Panc1 (cell line): ENCODE data around the gene CMTM7. TPM values are rescaled to one million over a fixed set of nuclear protein-coding genes. Genes with fewer than 3 reads are reported as not detected.

ENCODE experiments used
- ATAC-seq: fragments of 200-7000 bp; cut with Tn5 transposase; 2 replicates; pipeline ENCODE4 v1.9.1; 2020; ENCODE audit warnings: mild to moderate bottlenecking, moderate library complexity
- BruUV-seq: library from RNA; stranded (reverse); fragments of 400-500 nt; replicated peaks from 2 replicates; lab custom pipeline; 2021; lab: Mats Ljungman, UMichigan
- CTCF ChIA-PET: fragments of 300-600 bp; sonication (Branson Sonifier 250); formaldehyde crosslinking; loops from one replicate; lab custom pipeline; 2022; ENCODE audit warnings: antibody characterized with exemption; lab: Charles Lee
- POLR2A ChIA-PET: fragments of 300-600 bp; sonication (Branson Sonifier 250); formaldehyde crosslinking; loops from one replicate; lab custom pipeline; 2022; ENCODE audit warnings: antibody characterized with exemption; lab: Charles Lee
- DNase-seq: peaks from one replicate; pipeline ENCODE4 v3.0.0-alpha.2; 2010; ENCODE audit warnings: low read depth, low spot score
- H3K27ac ChIP-seq: 2 replicates; pipeline ENCODE4 v1.5.1; 2011; ENCODE audit warnings: mild to moderate bottlenecking, low read length, inconsistent platforms
- H3K27me3 ChIP-seq: fragments of 200-500 bp; sonication (Bioruptor generic); 2 replicates; pipeline ENCODE4 v1.6.0; 2014; ENCODE audit warnings: low read length, inconsistent platforms; ENCODE audit not compliant: control insufficient read depth, insufficient read depth
- H3K36me3 ChIP-seq: fragments of 200-500 bp; sonication (Bioruptor generic); 2 replicates; pipeline ENCODE4 v1.5.1; 2014; ENCODE audit warnings: inconsistent platforms, mild to moderate bottlenecking, low read length, moderate library complexity; ENCODE audit not compliant: control insufficient read depth, insufficient read depth
- H3K4me1 ChIP-seq: 2 replicates; pipeline ENCODE4 v1.5.1; 2011; ENCODE audit warnings: inconsistent platforms, mild to moderate bottlenecking, low read length, moderate library complexity; ENCODE audit not compliant: control insufficient read depth, insufficient read depth
- H3K4me3 ChIP-seq, 2 experiments: 2 replicates each; pipeline ENCODE4 v1.5.1; 2011 to 2012; ENCODE audit warnings: low read depth in 2 of 2, low read length in 2 of 2, mild to moderate bottlenecking in 2 of 2, inconsistent platforms in 1 of 2, moderate library complexity in 1 of 2
- H3K9me3 ChIP-seq: fragments of 200-500 bp; sonication (Bioruptor generic); 2 replicates; pipeline ENCODE4 v1.5.1; 2014; ENCODE audit warnings: low read depth, mild to moderate bottlenecking, inconsistent platforms, low read length, moderate library complexity; ENCODE audit not compliant: control insufficient read depth, insufficient read depth
- POLR2AphosphoS5 ChIP-seq: IDR thresholded peaks from 2 replicates; pipeline ENCODE4 v1.6.1; 2012; ENCODE audit warnings: mild to moderate bottlenecking, low read depth, low read length, moderate library complexity
- SIN3A ChIP-seq: IDR thresholded peaks from 2 replicates; pipeline ENCODE4 v1.6.1; 2012; ENCODE audit warnings: low read depth, mild to moderate bottlenecking, low read length, moderate library complexity, borderline replicate concordance; ENCODE audit not compliant: insufficient read depth
- TCF7L2 ChIP-seq: IDR thresholded peaks from 2 replicates; pipeline ENCODE4 v1.6.1; 2011; ENCODE audit warnings: mild to moderate bottlenecking, low read depth, low read length, inconsistent platforms
- in situ Hi-C: cut with HindIII; loops from 2 replicates; pipeline ENCODE4 v1.10.0; 2016; ENCODE audit warnings: low sequenced_read_pairs, low pct_unique_long_range_greater_than_20kb
- intact Hi-C: fragments of 100-400 bp; cut with micrococcal nuclease; formaldehyde crosslinking; loops from one replicate; pipeline ENCODE4 v1.10.0; 2022; ENCODE audit not compliant: unreplicated experiment
- total RNA-seq: library from RNA; stranded (reverse); gene quantifications from one replicate; pipeline ENCODE4 v1.2.1, GENCODE V29; 2021; ENCODE audit not compliant: unreplicated experiment
- TF ChIP-seq, protein P1 (sequence below), 2 experiments: IDR thresholded peaks; 2 replicates each; pipeline ENCODE4 v1.6.1; 2011 to 2012; ENCODE audit warnings: low read depth in 2 of 2, control low read depth in 1 of 2, low read length in 1 of 2, mild to moderate bottlenecking in 1 of 2, moderate library complexity in 1 of 2; ENCODE audit not compliant: insufficient read depth in 1 of 2
- TF ChIP-seq, protein P2 (sequence below): fragments of 450-650 bp; IDR thresholded peaks from 2 replicates; pipeline ENCODE4 v1.5.1; 2017; ENCODE audit warnings: mild to moderate bottlenecking

Gene CMTM7
- total RNA-seq, 1 experiment from 2014 or later: 43.5 TPM

DNA sequence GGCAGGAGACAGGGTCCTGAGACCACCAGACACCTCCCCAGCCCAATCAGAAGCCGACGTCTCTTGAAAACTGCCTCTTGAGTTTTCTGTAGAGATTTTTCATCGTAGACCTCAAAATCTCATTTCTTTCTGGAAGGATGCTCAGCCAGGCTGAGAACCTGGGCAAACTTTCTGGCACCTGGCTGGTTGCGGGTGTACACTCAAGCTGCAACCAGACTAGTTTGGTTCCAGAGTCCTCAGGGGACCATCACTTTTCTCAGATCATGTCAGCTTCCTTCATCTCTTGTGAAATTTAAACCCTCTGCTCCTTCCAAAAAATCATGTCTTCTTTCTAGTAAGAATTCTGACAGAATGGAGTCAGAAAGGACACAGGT is 45.1 kb downstream of the CMTM7 start:
- POLR2A ChIA-PET: interaction anchor here (0.7 kb wide), 1 partner anchor 510 kb away, joined by 4 read pairs; no protein-coding TSS in a partner anchor
- in situ Hi-C loops: no loop called here
- Histone ChIP-seq H3K4me3 (no peak overlapping the region), H3K27ac (no peak overlapping the region), H3K27me3 (no peaks in the 10 kb centered on the region), H3K9me3 (no peaks in the 10 kb centered on the region), H3K4me1 (no peaks in the 10 kb centered on the region), H3K36me3 (no peaks in the 10 kb centered on the region)
- no TSS peak for BruUV-seq
- DNase-seq: no peak
- TF ChIP-seq SIN3A (no peak), POLR2AphosphoS5 (no peak), TCF7L2 (no peak)
- TF ChIP-seq, protein P1, sequence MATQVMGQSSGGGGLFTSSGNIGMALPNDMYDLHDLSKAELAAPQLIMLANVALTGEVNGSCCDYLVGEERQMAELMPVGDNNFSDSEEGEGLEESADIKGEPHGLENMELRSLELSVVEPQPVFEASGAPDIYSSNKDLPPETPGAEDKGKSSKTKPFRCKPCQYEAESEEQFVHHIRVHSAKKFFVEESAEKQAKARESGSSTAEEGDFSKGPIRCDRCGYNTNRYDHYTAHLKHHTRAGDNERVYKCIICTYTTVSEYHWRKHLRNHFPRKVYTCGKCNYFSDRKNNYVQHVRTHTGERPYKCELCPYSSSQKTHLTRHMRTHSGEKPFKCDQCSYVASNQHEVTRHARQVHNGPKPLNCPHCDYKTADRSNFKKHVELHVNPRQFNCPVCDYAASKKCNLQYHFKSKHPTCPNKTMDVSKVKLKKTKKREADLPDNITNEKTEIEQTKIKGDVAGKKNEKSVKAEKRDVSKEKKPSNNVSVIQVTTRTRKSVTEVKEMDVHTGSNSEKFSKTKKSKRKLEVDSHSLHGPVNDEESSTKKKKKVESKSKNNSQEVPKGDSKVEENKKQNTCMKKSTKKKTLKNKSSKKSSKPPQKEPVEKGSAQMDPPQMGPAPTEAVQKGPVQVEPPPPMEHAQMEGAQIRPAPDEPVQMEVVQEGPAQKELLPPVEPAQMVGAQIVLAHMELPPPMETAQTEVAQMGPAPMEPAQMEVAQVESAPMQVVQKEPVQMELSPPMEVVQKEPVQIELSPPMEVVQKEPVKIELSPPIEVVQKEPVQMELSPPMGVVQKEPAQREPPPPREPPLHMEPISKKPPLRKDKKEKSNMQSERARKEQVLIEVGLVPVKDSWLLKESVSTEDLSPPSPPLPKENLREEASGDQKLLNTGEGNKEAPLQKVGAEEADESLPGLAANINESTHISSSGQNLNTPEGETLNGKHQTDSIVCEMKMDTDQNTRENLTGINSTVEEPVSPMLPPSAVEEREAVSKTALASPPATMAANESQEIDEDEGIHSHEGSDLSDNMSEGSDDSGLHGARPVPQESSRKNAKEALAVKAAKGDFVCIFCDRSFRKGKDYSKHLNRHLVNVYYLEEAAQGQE (IDR thresholded peaks at IDR 0.05; ENCODE audit: insufficient read depth in 1 of 2, low read depth in 2 of 2, low read length in 1 of 2): no peak
- TF ChIP-seq, protein P2, sequence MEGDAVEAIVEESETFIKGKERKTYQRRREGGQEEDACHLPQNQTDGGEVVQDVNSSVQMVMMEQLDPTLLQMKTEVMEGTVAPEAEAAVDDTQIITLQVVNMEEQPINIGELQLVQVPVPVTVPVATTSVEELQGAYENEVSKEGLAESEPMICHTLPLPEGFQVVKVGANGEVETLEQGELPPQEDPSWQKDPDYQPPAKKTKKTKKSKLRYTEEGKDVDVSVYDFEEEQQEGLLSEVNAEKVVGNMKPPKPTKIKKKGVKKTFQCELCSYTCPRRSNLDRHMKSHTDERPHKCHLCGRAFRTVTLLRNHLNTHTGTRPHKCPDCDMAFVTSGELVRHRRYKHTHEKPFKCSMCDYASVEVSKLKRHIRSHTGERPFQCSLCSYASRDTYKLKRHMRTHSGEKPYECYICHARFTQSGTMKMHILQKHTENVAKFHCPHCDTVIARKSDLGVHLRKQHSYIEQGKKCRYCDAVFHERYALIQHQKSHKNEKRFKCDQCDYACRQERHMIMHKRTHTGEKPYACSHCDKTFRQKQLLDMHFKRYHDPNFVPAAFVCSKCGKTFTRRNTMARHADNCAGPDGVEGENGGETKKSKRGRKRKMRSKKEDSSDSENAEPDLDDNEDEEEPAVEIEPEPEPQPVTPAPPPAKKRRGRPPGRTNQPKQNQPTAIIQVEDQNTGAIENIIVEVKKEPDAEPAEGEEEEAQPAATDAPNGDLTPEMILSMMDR: no peak
- no peak for ATAC-seq
- CTCF ChIA-PET: no interaction called here
- intact Hi-C loops: no loop called here

DNA sequence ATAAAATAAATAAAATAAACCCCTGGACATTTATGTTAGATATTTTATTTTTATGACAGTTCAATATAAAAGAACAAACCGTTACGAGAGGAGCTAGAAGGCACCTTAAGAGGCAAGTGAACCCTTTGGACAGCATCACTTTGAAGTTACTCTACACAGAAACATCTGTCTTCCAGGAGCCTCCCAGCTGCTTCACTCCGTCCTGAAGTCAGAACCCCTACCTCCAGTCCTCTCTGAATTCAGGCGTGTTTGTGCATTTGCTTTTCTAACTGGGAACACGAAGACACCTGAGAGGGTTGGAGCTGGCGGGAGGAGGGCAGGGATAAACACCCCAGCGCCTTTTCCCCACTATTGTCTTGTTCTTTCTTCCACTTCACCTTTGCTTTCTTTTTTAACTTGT is 46.2 kb downstream of the CMTM7 start:
- in situ Hi-C loops: no loop called here

More for the DNA sequence above, 46.2 kb downstream of the CMTM7 start:
- ChIA-PET POLR2A (interaction anchor here (0.7 kb wide), 1 partner anchor 25 kb away, joined by 3 read pairs; no protein-coding TSS in a partner anchor), CTCF (interaction anchor here (0.7 kb wide), 1 partner anchor 30 kb away, joined by 6 read pairs; no protein-coding TSS in a partner anchor)
- H3K9me3 ChIP-seq: no peaks in the 10 kb centered on the region
- TF ChIP-seq TCF7L2 (no peak), POLR2AphosphoS5 (no peak), SIN3A (no peak)
- TF ChIP-seq, protein P2: no peak
- TF ChIP-seq, protein P1 (IDR thresholded peaks at IDR 0.05; ENCODE audit: insufficient read depth in 1 of 2, low read depth in 2 of 2, low read length in 1 of 2): no peak
- H3K4me1 ChIP-seq: no peaks in the 10 kb centered on the region
- no peaks in the 10 kb centered on the region for H3K27me3 ChIP-seq
- no peak overlapping the region for H3K4me3 ChIP-seq
- no TSS peak for BruUV-seq
- DNase-seq (no peak), ATAC-seq (no peak)
- no peak overlapping the region for H3K27ac ChIP-seq
- intact Hi-C loops: no loop called here
- no peaks in the 10 kb centered on the region for H3K36me3 ChIP-seq
